GM19351 (cell line): ENCODE measurements around the gene KHDC3L.

ENCODE experiments used
- ATAC-seq: cut with Tn5 transposase; IDR thresholded peaks from one replicate; pipeline ENCODE4 v1.9.1; 2021; ENCODE audit warnings: mild to moderate bottlenecking, moderate library complexity; ENCODE audit not compliant: unreplicated experiment

Gene KHDC3L

GRCh38 chr6:73362358-73362757 lies at the start of gene KHDC3L:
Gene KHDC3L, plus strand, starts transcription at chr6:73362658. Its CDS starts 72 bp downstream, at chr6:73362730.
- ATAC-seq, result no peak

DNA sequence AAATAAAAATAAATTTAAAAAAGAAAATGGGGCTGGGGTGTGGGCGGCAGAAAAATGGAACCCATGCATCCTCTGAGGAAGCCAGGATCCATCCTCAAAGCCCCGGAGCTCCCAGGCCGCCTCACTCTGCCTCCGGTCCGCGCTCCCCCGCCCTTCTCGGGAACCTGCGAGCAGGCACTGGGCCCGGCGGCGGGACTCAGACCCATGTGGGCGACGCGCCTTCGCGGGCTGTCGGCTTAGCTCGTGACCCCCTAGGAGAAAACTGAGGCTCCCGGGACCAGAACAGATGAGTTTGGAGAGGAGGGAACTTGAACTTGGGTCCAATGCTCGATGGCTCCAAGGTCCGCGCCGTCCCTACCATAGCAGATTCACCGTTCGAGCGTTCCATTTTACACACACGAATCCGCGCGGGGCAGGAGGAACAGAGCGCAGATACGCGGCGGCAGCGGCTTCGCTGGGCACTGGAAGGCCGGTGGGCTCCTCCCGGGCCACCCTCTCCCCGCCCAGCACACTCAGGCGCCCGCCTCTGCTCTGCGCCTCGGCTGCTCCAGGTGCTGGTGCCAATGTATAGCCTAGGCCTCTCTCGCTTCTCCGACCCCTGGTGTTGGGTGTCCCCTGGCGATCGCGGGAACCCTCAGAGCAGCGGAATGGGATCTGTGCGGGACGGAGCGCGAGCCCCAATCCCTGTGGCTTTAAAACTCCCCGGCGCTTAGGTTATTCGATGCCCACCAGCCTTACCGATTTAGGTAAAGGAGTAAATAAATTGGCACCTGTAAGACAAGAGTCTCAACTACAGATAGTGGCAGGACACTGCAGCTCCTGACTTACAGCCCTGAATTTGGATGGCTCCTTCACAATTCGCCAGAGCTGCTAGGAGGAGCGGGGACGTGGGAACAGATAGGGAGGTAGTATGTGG lies 47.6 kb upstream of the KHDC3L start:
- ATAC-seq, result no peak

DNA sequence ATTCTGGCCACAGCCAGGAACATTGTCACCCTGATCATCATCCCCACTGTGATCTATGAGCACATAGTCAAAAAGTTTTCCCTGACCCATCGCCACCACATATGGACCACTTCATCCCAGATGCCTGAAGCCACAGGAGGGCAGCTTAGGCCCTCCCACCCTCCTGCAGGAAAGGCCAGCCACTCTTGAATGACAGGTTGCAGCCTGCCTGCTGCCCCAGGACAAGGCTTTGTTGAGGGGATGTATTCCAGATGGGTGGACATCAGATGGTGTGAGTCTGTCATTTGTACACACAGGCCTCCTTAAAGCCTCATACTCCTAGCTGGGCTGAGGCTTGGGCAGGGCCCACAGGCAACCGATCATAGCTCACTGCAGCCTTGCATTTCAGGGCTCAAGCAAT lies 39.1 kb upstream of the KHDC3L start:
- no peak for ATAC-seq

GRCh38 chr6:73325656-73326055 lies 36.8 kb upstream of the KHDC3L start:
- no peak for ATAC-seq

GRCh38 chr6:73328790-73329189 lies 33.7 kb upstream of the KHDC3L start:
- ATAC-seq, result no peak

DNA sequence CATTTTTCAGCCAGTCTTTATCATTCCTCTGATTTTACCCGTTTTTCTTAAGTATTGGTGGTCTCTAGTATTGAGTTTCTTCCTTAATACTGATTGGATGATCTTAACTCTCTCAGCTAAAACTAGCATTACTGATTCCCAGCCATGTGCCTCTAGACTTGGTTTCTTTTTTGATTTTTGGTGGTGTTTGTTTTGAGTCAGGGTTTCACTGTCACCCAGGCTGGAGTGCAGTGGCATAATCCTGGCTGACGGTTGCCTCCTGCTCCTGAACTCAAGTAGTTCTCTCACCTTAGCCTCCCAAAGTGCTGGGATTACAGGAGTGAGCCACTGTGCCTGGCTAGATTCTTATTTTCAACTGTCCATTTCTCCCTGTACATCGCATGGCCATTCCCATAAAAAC lies 33.3 kb upstream of the KHDC3L start:
- ATAC-seq, result peak; percentile 75

GRCh38 chr6:73339340-73339739 lies 23.1 kb upstream of the KHDC3L start:
- ATAC-seq, result no peak

DNA sequence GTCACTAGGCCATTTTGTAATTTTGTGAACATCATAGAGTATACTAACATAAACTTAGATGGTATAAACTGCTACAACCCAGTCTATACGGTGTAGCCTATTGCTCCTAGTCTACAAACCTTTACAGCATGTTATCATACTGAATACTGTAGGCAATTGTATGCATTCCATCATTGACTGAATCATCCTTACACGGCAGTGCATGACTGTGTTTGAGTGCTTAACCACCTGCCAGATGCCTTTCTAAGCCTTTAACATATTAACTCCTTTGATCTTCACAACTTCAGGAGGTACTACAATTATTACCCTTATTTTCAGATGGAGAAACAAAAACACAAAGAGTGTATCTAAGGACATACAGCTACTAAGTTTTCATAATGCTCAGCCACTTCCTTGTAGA lies 22.4 kb upstream of the KHDC3L start:
- ATAC-seq, result no peak

DNA sequence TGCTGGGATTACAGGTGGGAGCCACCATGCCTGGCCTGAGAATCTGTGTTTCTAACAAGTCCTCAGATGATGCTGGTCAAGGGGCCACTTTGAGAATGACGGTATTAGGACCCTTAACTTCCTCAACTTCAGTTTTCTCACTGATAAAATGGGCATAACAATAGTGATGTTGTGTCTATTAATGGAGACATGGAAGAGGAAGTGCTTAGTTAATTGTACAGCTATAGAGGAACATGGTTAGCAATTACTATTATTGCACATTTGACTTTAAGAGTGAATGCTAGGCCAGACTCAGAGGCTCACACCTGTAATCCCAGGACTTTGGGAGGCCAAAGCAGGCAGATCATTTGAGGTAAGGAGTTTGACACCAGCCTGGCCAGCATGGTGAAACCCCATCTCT lies 21.1 kb upstream of the KHDC3L start:
- no peak for ATAC-seq

- ATAC-seq, result no peak
These were observed 20.3 kb upstream of the KHDC3L start for GRCh38 chr6:73342174-73342573.

- no peak for ATAC-seq
These were observed 19.3 kb upstream of the KHDC3L start for GRCh38 chr6:73343164-73343563.

DNA sequence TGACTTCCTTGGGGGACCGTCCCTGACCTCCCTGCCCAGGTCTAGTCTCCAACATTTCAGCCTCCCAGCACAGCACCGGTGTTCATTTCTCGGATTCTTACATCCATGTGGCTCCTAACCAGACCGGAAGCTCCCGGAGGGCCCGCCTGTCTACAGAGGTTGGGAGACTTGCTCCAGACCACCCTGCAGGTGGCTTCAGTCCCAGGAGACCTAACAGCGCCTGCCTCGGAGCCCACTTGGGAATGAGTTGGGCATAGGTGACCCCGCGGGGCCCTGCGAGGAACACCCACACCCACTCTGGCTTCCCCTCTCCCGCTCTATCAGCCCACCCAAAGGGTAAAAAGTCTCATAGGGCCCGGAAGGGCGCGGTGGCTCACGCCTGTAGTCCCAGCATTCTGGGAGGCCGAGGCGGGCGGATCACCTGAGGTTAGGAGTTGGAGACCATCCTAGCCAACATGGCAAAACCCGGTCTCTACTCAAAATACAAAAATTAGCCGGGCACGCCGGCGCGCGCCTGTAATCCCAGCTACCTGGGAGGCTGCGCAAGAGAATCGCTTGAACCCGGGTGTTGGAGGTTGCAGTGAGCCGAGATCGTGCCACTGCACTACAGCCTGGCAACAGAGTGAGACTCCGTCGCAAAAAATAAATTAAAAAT lies 13.8 kb upstream of the KHDC3L start:
- no peak for ATAC-seq

DNA sequence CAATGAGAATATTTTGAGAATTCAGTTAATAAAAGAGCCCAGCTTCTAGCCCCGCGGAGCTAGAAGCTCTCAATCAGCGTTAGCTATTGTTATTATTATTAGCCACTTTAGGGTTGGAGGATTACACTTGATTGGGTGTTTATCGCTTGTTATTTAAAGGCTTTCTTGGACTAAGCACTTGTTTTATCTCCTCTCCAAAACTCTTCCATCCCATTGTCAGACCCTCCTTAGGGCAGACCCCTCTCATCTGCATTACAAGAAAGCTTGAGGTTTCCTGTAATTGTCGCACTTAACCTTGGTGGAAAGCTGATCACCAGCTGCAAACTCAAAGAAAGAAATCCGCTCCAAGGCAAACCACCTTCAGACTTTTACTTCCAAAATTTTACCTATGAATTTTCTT lies 13.1 kb upstream of the KHDC3L start:
- ATAC-seq, result no peak

GRCh38 chr6:73353636-73354593 lies 8.5 kb upstream of the KHDC3L start, which contains the start of gene DPPA5:
Gene DPPA5, minus strand, starts transcription at chr6:73354276. Its CDS starts 51 bp downstream, at chr6:73354225.
- ATAC-seq, result no peak

DNA sequence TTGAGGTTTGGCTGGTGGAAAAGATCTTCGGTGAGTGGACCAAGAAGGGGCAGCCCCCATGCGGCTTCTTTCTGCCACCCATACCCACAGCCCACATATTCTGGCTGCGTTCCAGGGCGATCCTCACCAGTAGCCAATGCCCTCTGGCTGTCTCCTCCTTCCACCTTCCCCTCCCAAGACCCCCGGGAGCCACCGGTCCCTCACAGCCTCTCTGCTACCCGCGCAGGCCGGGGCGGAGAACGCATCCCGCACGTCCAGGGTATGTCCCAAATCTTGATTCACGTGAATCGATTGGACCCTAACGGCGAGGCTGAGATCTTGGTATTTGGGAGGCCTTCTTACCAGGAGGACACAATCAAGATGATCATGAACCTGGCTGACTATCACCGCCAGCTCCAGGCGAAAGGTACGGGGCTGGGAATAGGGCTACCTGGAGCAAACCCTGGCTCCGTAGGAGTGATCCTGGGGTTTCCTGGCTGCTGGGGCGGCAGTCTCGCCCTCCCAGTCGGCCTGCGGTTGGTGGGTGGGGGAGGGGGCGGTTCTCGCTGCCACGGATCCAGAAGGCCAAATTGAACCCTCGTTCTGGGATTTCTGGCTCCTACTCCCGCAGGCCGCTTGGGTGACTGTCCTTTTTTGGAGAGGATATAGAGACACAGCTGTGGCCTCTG lies 545 bp downstream of the KHDC3L start:
- no peak for ATAC-seq

GRCh38 chr6:73363537-73363875 lies 1.0 kb downstream of the KHDC3L start:
- ATAC-seq, result no peak

GRCh38 chr6:73364121-73364520 lies 1.7 kb downstream of the KHDC3L start:
- ATAC-seq, result no peak

GRCh38 chr6:73364549-73364948 lies 2.1 kb downstream of the KHDC3L start:
- ATAC-seq, result no peak

GRCh38 chr6:73367761-73368355 lies 5.4 kb downstream of the KHDC3L start:
- no peak for ATAC-seq

DNA sequence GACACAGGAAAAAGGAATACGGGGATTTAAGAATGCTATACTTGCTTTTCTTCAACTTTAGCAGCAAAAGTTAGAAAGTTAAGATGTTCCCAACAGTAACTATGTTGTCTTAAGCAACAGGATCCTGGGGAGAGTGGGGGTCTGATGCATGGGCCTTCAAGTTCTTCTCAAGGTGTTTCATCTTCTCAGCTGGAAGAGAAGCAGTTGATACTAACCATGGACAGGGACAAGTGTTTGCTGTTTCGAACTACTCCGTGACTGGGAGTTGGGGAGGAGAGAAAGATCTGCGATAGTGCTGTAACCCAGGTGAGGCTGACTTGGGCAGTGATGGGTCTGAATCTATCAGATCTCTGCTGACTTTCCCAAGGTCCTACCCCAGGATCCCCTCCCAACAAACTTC lies 6.2 kb downstream of the KHDC3L start:
- ATAC-seq, result no peak
